ENCODE data around the gene SCTR. TPM values are rescaled to one million over a fixed set of nuclear protein-coding genes. Genes with fewer than 3 reads are reported as not detected.

SCTR gene
- total and polyA plus RNA-seq, 2 of the 13 experiments (the other 11 are each of a cell fraction or from before 2014, with no cell fraction given) = not detected

GRCh38 chr2:119484834-119485233, 39.4 kb downstream of the SCTR start:
- peaks cover 87% of the 10 kb centered on the region for H3K4me1 ChIP-seq (ENCODE audit: insufficient read depth, low read length)
- no peak overlapping the region for H3K4me3 ChIP-seq (replicated peaks in 1 of 3; ENCODE audit: insufficient read depth in 1 of 3, low read depth in 2 of 3, low read length in 3 of 3)
- FAIRE-seq (no peak), ATAC-seq (no peak), DNase-seq (ENCODE audit: low spot score) (no peak)
- in situ Hi-C loops (cut with HindIII; ENCODE audit: extremely low pct_ligation_motif_present, low pct_unique_long_range_greater_than_20kb) (loop anchor here (5.0 kb wide), 1 partner anchor 263 kb away; the partner anchor contains the start of gene STEAP3), intact Hi-C loops (cut with micrococcal nuclease; ENCODE audit: unreplicated experiment) (no loop called here)
- TF ChIP-seq SAFB2 (CRISPR knock-in tag; IDR thresholded peaks at IDR 0.05; ENCODE audit: borderline replicate concordance, low read depth) (no peak), ZNF629 (CRISPR knock-in tag; conservative IDR thresholded peaks at IDR 0.05) (no peak)
- H3K27ac ChIP-seq (ENCODE audit: extremely low read length, insufficient read depth, low read length) = no peak overlapping the region
- H3K36me3 ChIP-seq (replicated peaks in 1 of 2; ENCODE audit: control insufficient read depth in 1 of 2, insufficient read depth in 2 of 2, low read length in 2 of 2) = no peaks in the 10 kb centered on the region
- ChIA-PET CTCF (ENCODE audit: low intra/inter-chr PET ratio, low total read pairs) (no interaction called here), POLR2A (interaction anchor here (2.0 kb wide), 1 partner anchor 118 kb away, joined by 7 read pairs; the partner anchor contains the start of genes C2orf76 and DBI)
- 22% methylated on average over 6 of the region's 6 CpGs for WGBS (ENCODE audit: low lambda C conversion rate)
- BruUV-seq (replicated peaks) = no TSS peak
- H4K20me1 ChIP-seq (ENCODE audit: insufficient read depth, low read length) = no peaks in the 10 kb centered on the region
- no peak overlapping the region for H3K9ac ChIP-seq (ENCODE audit: insufficient read depth, low read depth, low read length)
- no peak overlapping the region for H2AFZ ChIP-seq (ENCODE audit: low read length)
- H3K27me3 ChIP-seq (ENCODE audit: control insufficient read depth in 1 of 2, insufficient read depth in 2 of 2, low read length in 2 of 2) = peaks cover 0 to 58% of the 10 kb centered on the region in 2 experiments; a peak in 3 of 5 replicates
- no peaks in the 10 kb centered on the region for H3K9me3 ChIP-seq (ENCODE audit: low read length)
- no peaks in the 10 kb centered on the region for H3K79me2 ChIP-seq (ENCODE audit: insufficient read depth, low read length)
- no peak overlapping the region for H3K4me2 ChIP-seq (ENCODE audit: low read depth, low read length)

DNA sequence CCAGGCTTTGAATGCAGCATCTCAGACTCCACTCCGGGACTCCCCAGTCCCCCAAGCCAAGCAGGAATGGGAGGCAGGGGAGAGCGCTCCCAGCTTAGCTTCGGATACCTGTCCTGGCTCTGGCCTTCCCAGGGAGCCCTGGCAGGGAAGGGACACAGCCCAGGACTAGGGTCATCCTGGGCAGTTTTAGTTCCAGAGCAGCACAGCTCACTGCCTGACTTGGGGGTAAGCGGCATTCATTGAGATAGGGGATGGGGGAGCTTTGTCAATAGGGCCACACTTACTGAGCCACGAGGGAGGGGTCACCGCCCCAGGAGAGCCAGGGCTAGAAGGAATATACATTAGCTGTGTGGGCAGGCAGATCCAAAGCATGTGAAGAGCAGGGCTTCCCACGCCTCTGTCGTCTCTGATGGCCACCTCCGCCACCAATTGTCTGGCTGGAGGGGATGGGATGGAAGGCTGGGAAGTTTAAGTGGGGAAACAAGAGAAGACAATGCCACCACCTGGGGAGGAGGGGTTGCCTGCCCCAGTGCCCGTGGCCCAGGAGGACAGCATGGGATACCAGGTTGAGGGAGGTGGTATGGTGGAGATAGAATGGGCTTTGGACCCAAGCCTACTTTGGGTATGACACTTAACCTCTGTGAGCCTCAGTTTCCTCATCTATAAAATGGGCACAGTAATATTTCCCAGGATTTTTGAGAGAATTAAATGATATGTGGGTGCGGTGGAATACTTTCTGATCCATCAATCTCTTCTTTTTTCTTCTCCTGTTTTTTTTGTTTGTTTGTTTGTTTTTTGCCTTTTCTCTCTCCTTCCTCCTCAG, 40.2 kb downstream of the SCTR start:
- no peaks in the 10 kb centered on the region for H3K9me3 ChIP-seq (ENCODE audit: low read length)
- H3K4me2 ChIP-seq (ENCODE audit: low read depth, low read length) = no peak overlapping the region
- ATAC-seq (no peak), DNase-seq (ENCODE audit: low spot score) (no peak), FAIRE-seq (no peak)
- peaks cover 80% of the 10 kb centered on the region for H3K4me1 ChIP-seq (ENCODE audit: insufficient read depth, low read length)
- in situ Hi-C loops (cut with HindIII; ENCODE audit: extremely low pct_ligation_motif_present, low pct_unique_long_range_greater_than_20kb) = loop anchor here (5.0 kb wide), 1 partner anchor 262 kb away; the partner anchor contains the start of gene STEAP3
- H3K27me3 ChIP-seq (ENCODE audit: control insufficient read depth in 1 of 2, insufficient read depth in 2 of 2, low read length in 2 of 2) = peaks cover 0 to 65% of the 10 kb centered on the region in 2 experiments; a peak in 3 of 5 replicates
- CTCF ChIA-PET (ENCODE audit: low intra/inter-chr PET ratio, low total read pairs) = no interaction called here
- WGBS (ENCODE audit: low lambda C conversion rate) = 76% methylated on average over 11 of the region's 11 CpGs
- H4K20me1 ChIP-seq (ENCODE audit: insufficient read depth, low read length) = no peaks in the 10 kb centered on the region
- POLR2A ChIA-PET = no interaction called here
- H3K27ac ChIP-seq (ENCODE audit: extremely low read length, insufficient read depth, low read length) = no peak overlapping the region
- no peak overlapping the region for H2AFZ ChIP-seq (ENCODE audit: low read length)
- H3K79me2 ChIP-seq (ENCODE audit: insufficient read depth, low read length) = no peaks in the 10 kb centered on the region
- H3K9ac ChIP-seq (ENCODE audit: insufficient read depth, low read depth, low read length) = no peak overlapping the region
- no TSS peak for BruUV-seq (replicated peaks)
- TF ChIP-seq ZNF629 (CRISPR knock-in tag; conservative IDR thresholded peaks at IDR 0.05) (peak; percentile 92), IRF2 (CRISPR knock-in tag; IDR thresholded peaks at IDR 0.05) (no peak), ZNF616 (CRISPR knock-in tag; IDR thresholded peaks at IDR 0.05; ENCODE audit: low read depth) (no peak), HIVEP1 (CRISPR knock-in tag; IDR thresholded peaks at IDR 0.05) (0 out of 2 replicates have a peak, but pooled peaks have one; percentile 24), HOXA5 (CRISPR knock-in tag; IDR thresholded peaks at IDR 0.05) (no peak), XRCC5 (optimal IDR thresholded peaks at IDR 0.05; ENCODE audit: low read length) (no peak), ZBTB21 (CRISPR knock-in tag; IDR thresholded peaks at IDR 0.05) (no peak), ZNF564 (CRISPR knock-in tag; IDR thresholded peaks at IDR 0.05) (no peak), MYNN (CRISPR knock-in tag; IDR thresholded peaks at IDR 0.05; ENCODE audit: low read depth) (no peak), ZNF766 (CRISPR knock-in tag; IDR thresholded peaks at IDR 0.05; ENCODE audit: borderline replicate concordance) (no peak), HCFC1 (IDR thresholded peaks at IDR 0.05; ENCODE audit: low read depth, low read length) (no peak), ZNF570 (CRISPR knock-in tag; IDR thresholded peaks at IDR 0.05; ENCODE audit: borderline replicate concordance) (no peak), ZNF557 (CRISPR knock-in tag; IDR thresholded peaks at IDR 0.05) (no peak), MIXL1 (CRISPR knock-in tag; IDR thresholded peaks at IDR 0.05) (no peak)
- no peak overlapping the region for H3K4me3 ChIP-seq (replicated peaks in 1 of 3; ENCODE audit: insufficient read depth in 1 of 3, low read depth in 2 of 3, low read length in 3 of 3)
- intact Hi-C loops (cut with micrococcal nuclease; ENCODE audit: unreplicated experiment) = no loop called here
- H3K36me3 ChIP-seq (replicated peaks in 1 of 2; ENCODE audit: control insufficient read depth in 1 of 2, insufficient read depth in 2 of 2, low read length in 2 of 2) = no peaks in the 10 kb centered on the region
